Measurements from ENCODE around the gene PCTP.

PCTP gene

GRCh38 chr17:55750750-55751657, at the start of gene PCTP:
Gene PCTP, plus strand, starts transcription at chr17:55751051. Its CDS starts 53 bp downstream, at chr17:55751104.
- DNase-seq, result peak; percentile 94 to 95

GRCh38 chr17:55702150-55702549, 48.7 kb upstream of the PCTP start:
- no peak for DNase-seq

- DNase-seq, result peak; percentile 24 to 48
Measured at GRCh38 chr17:55704401-55704800, 46.5 kb upstream of the PCTP start.

DNA sequence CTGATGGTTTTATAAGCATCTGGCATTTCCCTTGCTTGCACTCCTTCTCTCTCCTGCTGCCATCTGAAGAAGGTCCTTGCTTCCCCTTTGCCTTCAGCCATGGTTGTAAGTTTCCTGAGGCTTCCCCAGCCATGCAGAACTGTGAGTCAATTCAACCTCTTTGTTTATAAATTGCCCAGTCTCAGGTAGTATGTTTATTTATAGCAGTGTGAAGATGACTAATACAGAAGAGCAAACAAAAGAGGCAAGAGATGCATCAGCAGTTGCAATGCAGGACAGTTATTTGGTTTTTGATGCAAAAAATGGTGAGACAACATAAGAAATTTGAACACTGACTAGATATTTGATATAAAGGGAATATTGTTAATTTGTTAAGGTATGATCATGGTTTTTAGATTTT, 45.0 kb upstream of the PCTP start:
- DNase-seq, result no peak

DNA sequence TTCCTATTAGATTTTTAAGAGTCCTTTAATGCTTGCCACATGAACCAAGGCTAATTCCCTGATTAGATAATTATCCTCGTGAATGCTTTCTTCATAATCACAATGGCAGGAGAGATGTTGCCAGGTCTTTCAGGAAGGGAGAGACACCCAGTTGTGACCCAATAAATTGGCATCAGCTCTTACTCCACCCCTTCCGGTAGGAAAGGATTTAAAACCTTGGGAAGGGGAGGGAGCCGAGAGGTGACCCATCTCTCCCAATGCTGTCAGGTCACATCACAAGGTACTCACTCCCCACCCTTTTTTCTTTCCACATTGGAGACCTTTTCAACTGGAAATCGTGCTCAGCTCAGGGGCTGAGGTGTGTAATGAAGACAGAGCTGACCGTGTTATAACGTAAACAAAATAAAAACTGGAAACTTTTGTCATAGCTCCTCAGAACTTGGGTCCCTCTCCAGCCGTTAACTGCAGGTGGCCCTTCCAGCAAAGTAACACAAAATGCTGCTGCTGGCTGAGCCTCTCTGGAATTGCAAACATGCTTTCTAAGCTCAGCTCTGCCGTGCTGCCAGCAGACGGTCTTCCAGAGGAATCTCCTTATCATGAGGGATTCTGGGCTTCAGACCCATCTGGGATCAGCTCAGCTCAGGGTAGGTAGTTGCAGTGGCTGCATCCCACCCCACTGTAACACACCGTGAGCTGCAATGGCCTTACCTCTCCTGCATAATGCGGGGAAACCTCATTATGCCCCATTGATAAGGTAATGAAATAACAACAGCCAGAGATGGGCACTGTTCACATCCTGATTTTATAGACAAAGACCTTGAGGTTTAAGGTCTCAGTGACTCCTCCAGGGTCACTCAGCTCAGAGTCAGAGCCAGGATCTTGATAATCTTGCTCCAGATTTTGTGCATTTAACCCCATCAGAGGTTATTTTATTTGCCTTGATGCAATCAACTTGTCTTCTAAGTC, 43.8 kb upstream of the PCTP start:
- DNase-seq, result no peak

DNA sequence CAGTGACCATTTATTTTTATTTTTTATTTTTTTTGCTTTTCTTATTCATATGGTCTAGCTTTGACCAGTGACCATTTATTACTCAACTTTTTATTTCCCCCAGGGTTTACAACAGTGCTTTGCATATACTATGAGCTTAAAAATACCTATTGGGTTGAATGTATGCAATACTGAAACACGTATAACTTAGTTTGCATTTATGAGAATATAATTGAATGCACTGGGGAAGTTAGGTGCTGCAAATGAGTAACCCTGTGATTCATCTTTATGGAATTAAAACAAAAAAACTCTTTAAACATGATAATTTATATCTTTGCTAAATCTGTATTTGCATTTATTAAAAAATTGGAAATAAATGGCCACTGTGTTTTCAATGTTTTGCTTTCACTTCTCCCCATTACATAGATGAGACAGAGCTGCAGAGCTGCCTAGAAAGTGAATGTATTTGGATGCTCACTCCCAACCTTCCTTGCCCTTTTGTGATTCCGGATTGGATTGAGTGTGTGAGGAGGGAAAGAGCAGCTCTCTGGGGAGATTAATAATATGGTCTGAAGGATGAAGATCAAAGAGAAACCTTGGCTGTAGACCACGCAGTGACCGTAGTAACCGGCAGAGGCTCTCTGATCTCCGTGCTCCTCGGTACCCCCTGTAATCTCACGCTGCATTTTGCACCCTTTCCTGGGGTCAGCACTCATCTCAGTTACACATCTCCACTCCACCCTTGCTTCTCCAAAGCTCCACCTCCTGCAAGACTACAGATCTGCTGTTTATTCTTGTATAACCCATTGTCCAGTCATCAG, 42.5 kb upstream of the PCTP start:
- no peak for DNase-seq

- DNase-seq, result no peak
Measured at GRCh38 chr17:55709440-55709839, 41.4 kb upstream of the PCTP start.

- DNase-seq, result no peak
Measured at GRCh38 chr17:55709984-55710383, 40.9 kb upstream of the PCTP start.

- peak; percentile 38 to 46 for DNase-seq
Measured at GRCh38 chr17:55710410-55710809, 40.4 kb upstream of the PCTP start.

DNA sequence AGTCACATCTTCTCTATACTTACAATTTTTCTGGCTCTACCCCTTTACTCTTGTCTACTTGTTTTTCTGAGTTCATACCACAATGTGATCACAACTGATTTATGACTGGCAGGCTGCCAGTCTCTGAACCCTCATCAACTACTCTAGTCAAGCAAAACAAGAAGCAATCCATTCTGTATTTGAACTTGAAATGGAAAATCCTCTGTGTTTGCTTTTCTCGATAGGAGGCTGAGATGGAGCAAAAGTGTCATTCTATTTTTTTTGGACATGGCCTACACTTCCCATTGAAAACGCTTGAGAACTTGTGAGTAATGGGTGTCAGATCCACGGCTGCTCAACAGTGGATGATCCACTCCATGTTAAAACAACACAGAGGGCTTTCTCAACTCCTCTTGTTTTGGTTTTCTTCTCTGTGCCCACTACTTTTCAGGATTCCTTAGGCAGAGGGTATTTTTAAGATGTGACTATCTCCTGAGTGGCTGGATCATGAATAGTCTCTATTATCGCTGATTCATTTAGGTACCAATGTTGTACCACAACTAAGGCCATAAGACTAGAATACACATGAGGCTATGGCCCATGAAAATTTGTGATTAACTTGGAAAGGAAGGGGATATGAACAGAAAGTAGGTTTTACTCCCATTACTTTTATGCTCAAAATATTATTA, 39.9 kb upstream of the PCTP start:
- no peak for DNase-seq

- no peak for DNase-seq
Measured at GRCh38 chr17:55717432-55717831, 33.4 kb upstream of the PCTP start.

GRCh38 chr17:55717898-55718735, 32.7 kb upstream of the PCTP start:
- DNase-seq, result peak; percentile 55 to 96

DNA sequence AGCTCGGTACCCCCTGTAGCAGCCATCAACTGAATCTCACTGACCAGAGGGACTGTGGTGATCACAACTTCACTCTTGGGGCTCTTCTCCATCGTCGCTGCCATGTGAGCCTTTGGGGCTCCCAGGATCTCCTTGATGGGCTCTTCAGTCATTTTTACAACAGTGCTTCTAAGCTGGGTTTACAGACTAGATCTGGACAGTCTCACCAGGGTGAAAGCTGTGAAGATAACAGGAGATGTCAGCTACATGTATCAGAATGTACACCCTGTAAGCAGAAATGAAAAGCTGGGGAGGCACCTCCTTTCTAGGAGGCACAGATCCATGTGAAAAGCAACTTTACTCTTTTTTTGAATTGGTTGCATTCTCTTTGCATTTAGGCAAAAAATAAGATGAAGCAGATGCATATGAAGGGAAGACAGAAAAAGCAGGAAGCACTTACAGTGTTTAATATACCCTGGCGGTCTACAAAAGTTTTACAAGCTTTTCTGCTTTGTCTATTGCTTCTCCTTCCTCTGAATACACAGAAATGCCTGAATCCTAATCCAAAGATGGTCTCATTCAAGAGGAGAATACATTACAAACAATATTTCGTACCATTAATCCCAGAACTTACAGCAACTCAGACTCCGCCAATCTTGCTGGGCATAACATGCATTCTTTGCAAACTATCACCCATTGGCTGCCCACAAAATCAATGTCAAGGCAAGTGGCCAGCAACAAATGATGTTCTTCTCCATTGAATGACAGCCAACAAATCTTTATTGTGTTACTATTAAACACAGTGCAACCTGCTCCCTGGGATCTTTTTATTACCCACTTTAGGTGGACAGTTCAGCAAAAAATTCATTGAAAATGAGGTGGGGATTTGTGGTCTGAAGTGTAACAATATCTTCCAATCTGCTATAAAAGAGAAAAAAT, 29.7 kb upstream of the PCTP start:
- DNase-seq, result no peak

GRCh38 chr17:55722016-55722736, 28.7 kb upstream of the PCTP start:
- DNase-seq, result no peak

DNA sequence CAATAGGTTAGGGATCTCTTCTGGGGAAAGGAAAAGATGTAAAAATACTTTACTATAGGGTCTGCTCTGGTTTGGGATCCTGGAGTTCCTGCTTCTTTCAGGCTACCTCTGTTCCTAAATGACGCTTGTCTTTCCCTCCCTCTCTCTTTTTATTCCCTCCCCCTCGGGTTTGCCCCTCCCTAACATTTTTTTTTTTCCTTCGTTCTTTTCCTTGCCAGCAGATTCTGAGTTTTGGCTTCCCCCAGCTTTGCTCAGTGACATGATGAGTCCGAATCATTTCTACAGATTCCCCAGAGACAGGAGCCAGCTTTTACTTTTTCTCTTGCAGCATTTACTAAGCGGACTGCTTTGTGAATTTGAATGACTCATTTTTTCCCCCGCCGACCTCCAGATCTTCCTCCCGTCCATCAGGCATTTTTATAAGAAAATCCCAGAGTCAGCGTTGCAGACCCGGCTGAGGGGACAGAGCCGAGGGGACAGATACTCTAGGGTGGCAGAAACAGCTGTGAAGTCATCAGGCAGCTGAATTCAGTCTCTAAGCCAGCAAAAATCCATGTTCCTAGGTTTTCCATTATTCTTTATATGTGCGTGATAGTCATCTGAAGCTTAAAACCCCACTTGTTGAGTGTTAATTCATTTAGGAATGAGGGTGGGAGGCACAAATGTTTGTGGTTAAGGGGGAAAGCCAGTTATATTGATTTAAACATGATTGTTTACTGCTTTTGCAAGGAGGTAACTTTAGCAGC, 27.9 kb upstream of the PCTP start, which contains the start of gene TMEM100:
TMEM100 (minus strand) TSS at position 123 of the 746 bp plus-strand sequence. CDS start 1,794 bp downstream, outside the sequence.
- DNase-seq, result no peak

DNA sequence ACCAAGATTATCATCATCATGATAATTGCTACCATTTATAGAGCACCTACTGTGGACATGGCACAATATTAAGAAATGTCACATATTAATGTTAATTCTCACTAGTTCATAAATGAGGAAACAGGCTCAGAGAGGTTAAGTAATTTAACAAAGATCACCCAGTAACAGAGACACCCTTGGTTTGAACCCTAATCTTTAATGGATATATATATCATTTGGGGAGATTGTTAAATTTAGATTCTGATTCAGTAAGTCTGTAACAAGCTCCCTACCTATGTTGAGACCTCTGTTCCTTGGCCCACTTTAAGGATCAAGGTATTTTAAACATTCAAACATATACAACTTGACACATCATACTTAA, 27.4 kb upstream of the PCTP start:
- no peak for DNase-seq

DNA sequence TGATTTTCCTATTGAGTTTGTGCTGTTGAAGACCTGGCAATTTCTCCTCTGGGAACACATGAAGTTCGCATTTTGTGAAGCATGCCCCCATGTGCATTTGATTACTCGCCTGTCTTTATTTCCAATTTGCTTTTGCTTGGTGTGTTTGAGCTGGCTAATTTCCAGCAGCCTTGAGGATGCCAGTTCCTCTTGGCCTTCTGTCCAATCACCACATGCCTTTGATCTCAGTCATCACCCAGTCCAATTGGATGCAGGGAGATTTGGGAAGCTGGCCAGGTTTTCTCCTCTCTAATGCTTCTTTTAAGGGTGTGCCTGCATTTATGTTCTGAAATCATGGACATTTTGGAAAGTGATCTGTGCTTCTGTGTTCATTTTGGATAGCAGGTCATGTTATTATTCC, 24.4 kb upstream of the PCTP start:
- DNase-seq, result no peak

GRCh38 chr17:55727275-55727674, 23.6 kb upstream of the PCTP start:
- no peak for DNase-seq

DNA sequence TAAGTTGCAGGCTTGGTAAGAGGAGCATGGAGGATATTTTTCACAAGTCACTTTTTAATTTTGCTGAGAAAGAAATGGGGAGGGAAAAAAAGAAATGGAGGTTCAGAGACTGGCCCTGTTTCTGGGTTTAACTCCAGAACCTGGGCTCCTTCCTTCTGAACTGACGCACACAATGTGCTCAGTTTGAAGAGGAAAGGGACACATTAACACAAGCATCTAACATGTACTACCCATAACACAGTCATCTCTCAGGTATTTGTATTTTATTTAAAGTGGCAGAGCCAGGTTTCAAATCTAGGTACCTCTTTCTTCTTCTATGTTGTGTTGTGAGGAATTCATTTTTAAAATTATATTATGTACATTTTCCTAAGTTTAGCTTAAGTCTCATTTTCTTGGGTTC, 22.9 kb upstream of the PCTP start:
- DNase-seq, result no peak

Data from inflammatory macrophage treated with lipopolysaccharide for 1 hour (primary cell).